ENCODE results near the gene CBFB. TPM values are rescaled to one million over a fixed set of nuclear protein-coding genes. Genes with fewer than 3 reads are reported as not detected.
A peak's percentile ranks its signal among the peaks of the same experiment; 100 is the strongest.

The CBFB gene
- total and polyA plus RNA-seq, 2 of the 13 experiments (the other 11 are each of a cell fraction or from before 2014, with no cell fraction given), result 22.1 to 70.8 TPM

DNA sequence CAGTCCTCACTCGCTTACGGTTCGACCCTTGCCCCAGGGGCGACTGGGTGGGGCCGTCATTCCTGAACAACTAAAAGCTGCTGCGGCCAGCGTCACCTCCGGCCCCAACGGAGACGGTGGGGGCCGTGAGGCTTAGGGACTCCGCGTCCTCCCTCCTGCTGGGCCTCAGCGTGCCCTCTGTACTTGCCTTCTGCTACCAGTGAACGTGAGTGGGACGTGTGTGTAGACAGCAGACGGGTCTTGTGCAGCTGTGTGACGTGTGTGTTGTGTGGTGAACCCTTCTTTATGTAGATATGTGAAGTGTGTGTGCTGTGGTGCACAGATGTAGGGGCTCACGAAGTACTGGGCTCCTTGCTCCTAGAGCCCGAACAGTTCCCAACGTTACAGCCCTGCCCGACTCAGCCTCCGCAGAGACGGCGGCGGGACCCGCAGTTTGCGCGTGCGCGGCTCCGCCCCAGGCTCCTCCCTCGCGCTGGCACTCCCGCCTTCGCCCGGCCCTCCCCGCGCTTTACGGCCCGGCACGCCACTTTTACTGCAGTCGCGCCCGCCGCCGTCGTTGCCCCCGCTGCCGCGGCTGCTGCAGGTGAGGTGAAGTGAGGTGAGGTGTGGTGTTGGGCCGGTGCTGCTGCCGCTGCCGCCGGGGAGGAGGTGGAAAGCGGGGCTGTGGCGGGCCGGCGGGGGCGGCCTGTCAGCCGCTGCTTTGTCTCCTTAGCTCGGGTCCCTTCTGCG, 80.6 kb downstream of the CBFB start, which contains the start of gene PHAF1 (continued):
- TF ChIP-seq, protein P1, sequence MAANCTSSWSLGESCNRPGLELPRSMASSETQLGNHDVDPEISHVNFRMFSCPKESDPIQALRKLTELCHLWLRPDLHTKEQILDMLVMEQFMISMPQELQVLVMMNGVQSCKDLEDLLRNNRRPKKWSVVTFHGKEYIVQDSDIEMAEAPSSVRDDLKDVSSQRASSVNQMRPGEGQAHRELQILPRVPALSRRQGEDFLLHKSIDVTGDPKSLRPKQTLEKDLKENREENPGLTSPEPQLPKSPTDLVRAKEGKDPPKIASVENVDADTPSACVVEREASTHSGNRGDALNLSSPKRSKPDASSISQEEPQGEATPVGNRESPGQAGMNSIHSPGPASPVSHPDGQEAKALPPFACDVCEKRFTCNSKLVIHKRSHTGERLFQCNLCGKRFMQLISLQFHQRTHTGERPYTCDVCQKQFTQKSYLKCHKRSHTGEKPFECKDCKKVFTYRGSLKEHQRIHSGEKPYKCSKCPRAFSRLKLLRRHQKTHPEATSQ (CRISPR knock-in tag; IDR thresholded peaks at IDR 0.05; ENCODE audit: borderline replicate concordance), result no peak
- peak; percentile 59 for TF ChIP-seq KDM6A (CRISPR knock-in tag; IDR thresholded peaks at IDR 0.05; ENCODE audit: low read depth)
- TF ChIP-seq STAG1 (CRISPR knock-in tag; IDR thresholded peaks at IDR 0.05), result no peak; the same call in 1 of the 2 replicates
- TF ChIP-seq, protein P2, sequence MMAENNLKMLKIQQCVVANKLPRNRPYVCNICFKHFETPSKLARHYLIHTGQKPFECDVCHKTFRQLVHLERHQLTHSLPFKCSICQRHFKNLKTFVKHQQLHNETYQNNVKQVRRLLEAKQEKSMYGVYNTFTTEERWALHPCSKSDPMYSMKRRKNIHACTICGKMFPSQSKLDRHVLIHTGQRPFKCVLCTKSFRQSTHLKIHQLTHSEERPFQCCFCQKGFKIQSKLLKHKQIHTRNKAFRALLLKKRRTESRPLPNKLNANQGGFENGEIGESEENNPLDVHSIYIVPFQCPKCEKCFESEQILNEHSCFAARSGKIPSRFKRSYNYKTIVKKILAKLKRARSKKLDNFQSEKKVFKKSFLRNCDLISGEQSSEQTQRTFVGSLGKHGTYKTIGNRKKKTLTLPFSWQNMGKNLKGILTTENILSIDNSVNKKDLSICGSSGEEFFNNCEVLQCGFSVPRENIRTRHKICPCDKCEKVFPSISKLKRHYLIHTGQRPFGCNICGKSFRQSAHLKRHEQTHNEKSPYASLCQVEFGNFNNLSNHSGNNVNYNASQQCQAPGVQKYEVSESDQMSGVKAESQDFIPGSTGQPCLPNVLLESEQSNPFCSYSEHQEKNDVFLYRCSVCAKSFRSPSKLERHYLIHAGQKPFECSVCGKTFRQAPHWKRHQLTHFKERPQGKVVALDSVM (CRISPR knock-in tag; IDR thresholded peaks at IDR 0.05), result peak; percentile 98
- TF ChIP-seq RAD21 (CRISPR knock-in tag; IDR thresholded peaks at IDR 0.05), result peak; percentile 38
- TF ChIP-seq GATAD1 (CRISPR knock-in tag; IDR thresholded peaks at IDR 0.05), result peak; percentile 97
- TF ChIP-seq, protein P3, sequence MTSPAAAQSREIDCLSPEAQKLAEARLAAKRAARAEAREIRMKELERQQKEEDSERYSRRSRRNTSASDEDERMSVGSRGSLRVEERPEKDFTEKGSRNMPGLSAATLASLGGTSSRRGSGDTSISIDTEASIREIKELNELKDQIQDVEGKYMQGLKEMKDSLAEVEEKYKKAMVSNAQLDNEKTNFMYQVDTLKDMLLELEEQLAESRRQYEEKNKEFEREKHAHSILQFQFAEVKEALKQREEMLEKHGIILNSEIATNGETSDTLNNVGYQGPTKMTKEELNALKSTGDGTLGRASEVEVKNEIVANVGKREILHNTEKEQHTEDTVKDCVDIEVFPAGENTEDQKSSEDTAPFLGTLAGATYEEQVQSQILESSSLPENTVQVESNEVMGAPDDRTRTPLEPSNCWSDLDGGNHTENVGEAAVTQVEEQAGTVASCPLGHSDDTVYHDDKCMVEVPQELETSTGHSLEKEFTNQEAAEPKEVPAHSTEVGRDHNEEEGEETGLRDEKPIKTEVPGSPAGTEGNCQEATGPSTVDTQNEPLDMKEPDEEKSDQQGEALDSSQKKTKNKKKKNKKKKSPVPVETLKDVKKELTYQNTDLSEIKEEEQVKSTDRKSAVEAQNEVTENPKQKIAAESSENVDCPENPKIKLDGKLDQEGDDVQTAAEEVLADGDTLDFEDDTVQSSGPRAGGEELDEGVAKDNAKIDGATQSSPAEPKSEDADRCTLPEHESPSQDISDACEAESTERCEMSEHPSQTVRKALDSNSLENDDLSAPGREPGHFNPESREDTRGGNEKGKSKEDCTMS (CRISPR knock-in tag; conservative IDR thresholded peaks at IDR 0.05), result 0 out of 2 replicates have a peak, but pooled peaks have one; percentile 18
- TF ChIP-seq NKX3-1 (CRISPR knock-in tag; IDR thresholded peaks at IDR 0.05), result peak; percentile 75; the same call in 1 of the 2 replicates
- peak; percentile 84 for TF ChIP-seq ZMYM4 (CRISPR knock-in tag; IDR thresholded peaks at IDR 0.05)
- TF ChIP-seq, protein P4, sequence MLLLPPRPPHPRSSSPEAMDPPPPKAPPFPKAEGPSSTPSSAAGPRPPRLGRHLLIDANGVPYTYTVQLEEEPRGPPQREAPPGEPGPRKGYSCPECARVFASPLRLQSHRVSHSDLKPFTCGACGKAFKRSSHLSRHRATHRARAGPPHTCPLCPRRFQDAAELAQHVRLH (CRISPR knock-in tag; IDR thresholded peaks at IDR 0.05; ENCODE audit: borderline replicate concordance, low read depth), result peak; percentile 92
- TF ChIP-seq SRSF9 (IDR thresholded peaks at IDR 0.05; ENCODE audit: borderline replicate concordance, insufficient read depth, low read depth, low read length, poor library complexity, severe bottlenecking), result no peak
- peak; percentile 50; the same call in 1 of the 2 replicates for TF ChIP-seq ZNF121 (CRISPR knock-in tag; IDR thresholded peaks at IDR 0.05)
- no peak; the same call in 1 of the 2 replicates for TF ChIP-seq ZFP41 (CRISPR knock-in tag; IDR thresholded peaks at IDR 0.05; ENCODE audit: borderline replicate concordance)
- TF ChIP-seq, protein P5, sequence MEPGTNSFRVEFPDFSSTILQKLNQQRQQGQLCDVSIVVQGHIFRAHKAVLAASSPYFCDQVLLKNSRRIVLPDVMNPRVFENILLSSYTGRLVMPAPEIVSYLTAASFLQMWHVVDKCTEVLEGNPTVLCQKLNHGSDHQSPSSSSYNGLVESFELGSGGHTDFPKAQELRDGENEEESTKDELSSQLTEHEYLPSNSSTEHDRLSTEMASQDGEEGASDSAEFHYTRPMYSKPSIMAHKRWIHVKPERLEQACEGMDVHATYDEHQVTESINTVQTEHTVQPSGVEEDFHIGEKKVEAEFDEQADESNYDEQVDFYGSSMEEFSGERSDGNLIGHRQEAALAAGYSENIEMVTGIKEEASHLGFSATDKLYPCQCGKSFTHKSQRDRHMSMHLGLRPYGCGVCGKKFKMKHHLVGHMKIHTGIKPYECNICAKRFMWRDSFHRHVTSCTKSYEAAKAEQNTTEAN (CRISPR knock-in tag; conservative IDR thresholded peaks at IDR 0.05), result peak; percentile 82
- TF ChIP-seq ZNF251 (CRISPR knock-in tag; IDR thresholded peaks at IDR 0.05), result 0 out of 2 replicates have a peak, but pooled peaks have one; percentile 3
- TF ChIP-seq, protein P6, sequence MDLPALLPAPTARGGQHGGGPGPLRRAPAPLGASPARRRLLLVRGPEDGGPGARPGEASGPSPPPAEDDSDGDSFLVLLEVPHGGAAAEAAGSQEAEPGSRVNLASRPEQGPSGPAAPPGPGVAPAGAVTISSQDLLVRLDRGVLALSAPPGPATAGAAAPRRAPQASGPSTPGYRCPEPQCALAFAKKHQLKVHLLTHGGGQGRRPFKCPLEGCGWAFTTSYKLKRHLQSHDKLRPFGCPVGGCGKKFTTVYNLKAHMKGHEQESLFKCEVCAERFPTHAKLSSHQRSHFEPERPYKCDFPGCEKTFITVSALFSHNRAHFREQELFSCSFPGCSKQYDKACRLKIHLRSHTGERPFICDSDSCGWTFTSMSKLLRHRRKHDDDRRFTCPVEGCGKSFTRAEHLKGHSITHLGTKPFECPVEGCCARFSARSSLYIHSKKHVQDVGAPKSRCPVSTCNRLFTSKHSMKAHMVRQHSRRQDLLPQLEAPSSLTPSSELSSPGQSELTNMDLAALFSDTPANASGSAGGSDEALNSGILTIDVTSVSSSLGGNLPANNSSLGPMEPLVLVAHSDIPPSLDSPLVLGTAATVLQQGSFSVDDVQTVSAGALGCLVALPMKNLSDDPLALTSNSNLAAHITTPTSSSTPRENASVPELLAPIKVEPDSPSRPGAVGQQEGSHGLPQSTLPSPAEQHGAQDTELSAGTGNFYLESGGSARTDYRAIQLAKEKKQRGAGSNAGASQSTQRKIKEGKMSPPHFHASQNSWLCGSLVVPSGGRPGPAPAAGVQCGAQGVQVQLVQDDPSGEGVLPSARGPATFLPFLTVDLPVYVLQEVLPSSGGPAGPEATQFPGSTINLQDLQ (CRISPR knock-in tag; IDR thresholded peaks at IDR 0.05), result peak; percentile 81; the same call in 1 of the 2 replicates
- peak; percentile 38; the same call in 1 of the 2 replicates for TF ChIP-seq MEIS1 (CRISPR knock-in tag; IDR thresholded peaks at IDR 0.05; ENCODE audit: borderline replicate concordance)
- TF ChIP-seq ZNF143 (CRISPR knock-in tag; IDR thresholded peaks at IDR 0.05), result peak; percentile 56
